SU-DHL-6 (cell line): Measurements from ENCODE around the gene GAB2.

ENCODE experiments used
- H2AFZ ChIP-seq: fragments of 200-600 bp; sonication (generic); 2 replicates; pipeline ENCODE4 v1.6.1; 2014; ENCODE audit warnings: low read depth, mild to moderate bottlenecking, moderate library complexity, mixed read lengths, antibody characterized with exemption, low read length; ENCODE audit not compliant: severe bottlenecking
- H3F3A ChIP-seq: fragments of 200-600 bp; shearing (Covaris generic); 2 replicates; pipeline ENCODE4 v1.6.0; 2016; ENCODE audit warnings: antibody characterized with exemption, mild to moderate bottlenecking; ENCODE audit not compliant: insufficient read depth
- H3K27ac ChIP-seq: fragments of 200-600 bp; sonication (generic); 2 replicates; pipeline ENCODE4 v1.5.1; 2016; ENCODE audit warnings: low read depth, mild to moderate bottlenecking, low read length, moderate library complexity, mixed read lengths
- H3K27me3 ChIP-seq: fragments of 200-600 bp; sonication (generic), shearing (Covaris generic); 2 replicates; pipeline ENCODE4 v1.6.0; 2014; ENCODE audit warnings: mild to moderate bottlenecking, low read length
- H3K36me3 ChIP-seq: fragments of 200-600 bp; sonication (generic); 2 replicates; pipeline ENCODE4 v1.6.1; 2014; ENCODE audit warnings: mild to moderate bottlenecking, low read length, mixed read lengths
- H3K4me2 ChIP-seq: fragments of 300-600, 200-600 bp; shearing (Covaris generic), sonication (generic); 2 replicates; pipeline ENCODE4 v1.6.0; 2014; ENCODE audit warnings: low read length, low read depth, mild to moderate bottlenecking; ENCODE audit not compliant: poor library complexity, severe bottlenecking
- H3K4me3 ChIP-seq: fragments of 200-600 bp; sonication (generic); 2 replicates; pipeline ENCODE4 v1.5.1; 2014; ENCODE audit warnings: antibody characterized with exemption, low read length, mild to moderate bottlenecking, mixed read lengths; ENCODE audit not compliant: insufficient read depth, poor library complexity, severe bottlenecking
- H3K79me2 ChIP-seq: fragments of 200-600 bp; sonication (generic); 2 replicates; pipeline ENCODE4 v1.6.1; 2014; ENCODE audit warnings: mild to moderate bottlenecking, low read length, moderate library complexity; ENCODE audit not compliant: insufficient read depth
- H3K9ac ChIP-seq: fragments of 200-600 bp; sonication (generic); 2 replicates; pipeline ENCODE4 v1.7.0; 2014; ENCODE audit warnings: mild to moderate bottlenecking, low read length
- H3K9me2 ChIP-seq: fragments of 200-600 bp; sonication (generic); replicated peaks from 2 replicates; pipeline ENCODE4 v1.6.1; 2014; ENCODE audit warnings: low read length; ENCODE audit not compliant: insufficient read depth
- H3K9me3 ChIP-seq: fragments of 200-600 bp; sonication (generic); 2 replicates; pipeline ENCODE4 v1.6.1; 2014; ENCODE audit warnings: low read length, mixed read lengths; ENCODE audit not compliant: insufficient read depth
- H4K20me1 ChIP-seq: fragments of 200-600 bp; sonication (generic); 2 replicates; pipeline ENCODE4 v1.6.1; 2014; ENCODE audit warnings: low read depth, mild to moderate bottlenecking, antibody characterized with exemption, low read length, moderate library complexity, mixed read lengths
- EZH2phosphoT487 ChIP-seq: fragments of 200-600 bp; sonication (generic), shearing (Covaris generic); conservative IDR thresholded peaks from 2 replicates; pipeline ENCODE4 v1.6.1; 2018; ENCODE audit warnings: mild to moderate bottlenecking, antibody characterized with exemption, low read length, moderate library complexity, mixed read lengths
- TF ChIP-seq, protein P1 (sequence below): fragments of 200-600 bp; sonication (generic); IDR thresholded peaks from one replicate; pipeline ENCODE4 v1.5.1; 2017; ENCODE audit warnings: antibody characterized with exemption, mild to moderate bottlenecking, low read length, moderate library complexity; ENCODE audit not compliant: insufficient read depth, poor library complexity, severe bottlenecking

Gene GAB2

GRCh38 chr11:78313181-78313795, 104.3 kb downstream of the GAB2 start:
- Histone ChIP-seq H3K4me2 (no peak overlapping the region), H3K27ac (no peak overlapping the region), H4K20me1 (no peaks in the 10 kb centered on the region), H3K79me2 (no peaks in the 10 kb centered on the region), H3K36me3 (no peaks in the 10 kb centered on the region), H3K9me2 (no peaks in the 10 kb centered on the region), H3K27me3 (no peaks in the 10 kb centered on the region), H3K9ac (no peak overlapping the region), H3K9me3 (no peaks in the 10 kb centered on the region), H3F3A (no peaks in the 10 kb centered on the region), H2AFZ (no peak overlapping the region), H3K4me3 (no peak overlapping the region)
- no peak for TF ChIP-seq EZH2phosphoT487
- TF ChIP-seq, protein P1, sequence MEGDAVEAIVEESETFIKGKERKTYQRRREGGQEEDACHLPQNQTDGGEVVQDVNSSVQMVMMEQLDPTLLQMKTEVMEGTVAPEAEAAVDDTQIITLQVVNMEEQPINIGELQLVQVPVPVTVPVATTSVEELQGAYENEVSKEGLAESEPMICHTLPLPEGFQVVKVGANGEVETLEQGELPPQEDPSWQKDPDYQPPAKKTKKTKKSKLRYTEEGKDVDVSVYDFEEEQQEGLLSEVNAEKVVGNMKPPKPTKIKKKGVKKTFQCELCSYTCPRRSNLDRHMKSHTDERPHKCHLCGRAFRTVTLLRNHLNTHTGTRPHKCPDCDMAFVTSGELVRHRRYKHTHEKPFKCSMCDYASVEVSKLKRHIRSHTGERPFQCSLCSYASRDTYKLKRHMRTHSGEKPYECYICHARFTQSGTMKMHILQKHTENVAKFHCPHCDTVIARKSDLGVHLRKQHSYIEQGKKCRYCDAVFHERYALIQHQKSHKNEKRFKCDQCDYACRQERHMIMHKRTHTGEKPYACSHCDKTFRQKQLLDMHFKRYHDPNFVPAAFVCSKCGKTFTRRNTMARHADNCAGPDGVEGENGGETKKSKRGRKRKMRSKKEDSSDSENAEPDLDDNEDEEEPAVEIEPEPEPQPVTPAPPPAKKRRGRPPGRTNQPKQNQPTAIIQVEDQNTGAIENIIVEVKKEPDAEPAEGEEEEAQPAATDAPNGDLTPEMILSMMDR: no peak

- Histone ChIP-seq H4K20me1 (no peaks in the 10 kb centered on the region), H3K4me2 (no peak overlapping the region), H2AFZ (no peak overlapping the region)
Measured at GRCh38 chr11:78312712-78313111, 104.9 kb downstream of the GAB2 start.

GRCh38 chr11:78311702-78312371, 105.8 kb downstream of the GAB2 start:
- H4K20me1 ChIP-seq: no peaks in the 10 kb centered on the region
- no peak overlapping the region for H2AFZ ChIP-seq
- H3K9ac ChIP-seq: no peak overlapping the region
- H3F3A ChIP-seq: no peaks in the 10 kb centered on the region
- no peak overlapping the region for H3K4me3 ChIP-seq
- no peaks in the 10 kb centered on the region for H3K79me2 ChIP-seq
- no peak overlapping the region for H3K4me2 ChIP-seq
- no peaks in the 10 kb centered on the region for H3K27me3 ChIP-seq
- no peaks in the 10 kb centered on the region for H3K9me2 ChIP-seq
- H3K9me3 ChIP-seq: no peaks in the 10 kb centered on the region
- H3K36me3 ChIP-seq: no peaks in the 10 kb centered on the region
- H3K27ac ChIP-seq: no peak overlapping the region
- no peak for TF ChIP-seq EZH2phosphoT487

More at GRCh38 chr11:78312712-78313111, 104.9 kb downstream of the GAB2 start:
- no peak overlapping the region for H3K27ac ChIP-seq
- no peak for TF ChIP-seq EZH2phosphoT487
- TF ChIP-seq, protein P1: no peak
- H3K36me3 ChIP-seq: no peaks in the 10 kb centered on the region
- H3K9me2 ChIP-seq: no peaks in the 10 kb centered on the region
- no peaks in the 10 kb centered on the region for H3K9me3 ChIP-seq
- H3K4me3 ChIP-seq: no peak overlapping the region
- H3K79me2 ChIP-seq: no peaks in the 10 kb centered on the region
- no peaks in the 10 kb centered on the region for H3K27me3 ChIP-seq
- no peaks in the 10 kb centered on the region for H3F3A ChIP-seq
- H3K9ac ChIP-seq: no peak overlapping the region

- Histone ChIP-seq H4K20me1 (no peaks in the 10 kb centered on the region), H3K9me2 (no peaks in the 10 kb centered on the region), H3K79me2 (no peaks in the 10 kb centered on the region), H3K4me2 (no peak overlapping the region), H3K36me3 (no peaks in the 10 kb centered on the region), H3K27ac (no peak overlapping the region), H3K4me3 (no peak overlapping the region), H3K9ac (no peak overlapping the region), H3K9me3 (no peaks in the 10 kb centered on the region), H3F3A (no peaks in the 10 kb centered on the region), H2AFZ (no peak overlapping the region), H3K27me3 (no peaks in the 10 kb centered on the region)
- TF ChIP-seq EZH2phosphoT487: no peak
- TF ChIP-seq, protein P1: no peak
Measured at GRCh38 chr11:78310500-78310909, 107.1 kb downstream of the GAB2 start.
